Measurements from ENCODE around the gene AK2.
"Not testable (repeated sequence)": the region's sequence is repeated elsewhere in the genome, so short reads cannot be mapped to it uniquely, and the experiment has no call there.

Gene AK2

GRCh38 chr1:33050221-33051076 lies 13.8 kb upstream of the AK2 start:
- DNase-seq = no peak

GRCh38 chr1:33049371-33049770 lies 12.7 kb upstream of the AK2 start:
- DNase-seq = no peak

GRCh38 chr1:33048426-33048825 lies 11.7 kb upstream of the AK2 start:
- no peak for DNase-seq

GRCh38 chr1:33047839-33048305 lies 11.2 kb upstream of the AK2 start:
- no peak for DNase-seq

GRCh38 chr1:33047290-33047689 lies 10.6 kb upstream of the AK2 start:
- DNase-seq = no peak

GRCh38 chr1:33046234-33046633 lies 9.6 kb upstream of the AK2 start:
- DNase-seq = not testable (repeated sequence)

GRCh38 chr1:33045814-33046213 lies 9.1 kb upstream of the AK2 start:
- DNase-seq = no peak

GRCh38 chr1:33045246-33045645 lies 8.6 kb upstream of the AK2 start:
- no peak for DNase-seq

- DNase-seq = no peak
Measured at GRCh38 chr1:33043267-33044092, 6.8 kb upstream of the AK2 start.

- DNase-seq = no peak
Measured at GRCh38 chr1:33042831-33043230, 6.1 kb upstream of the AK2 start.

GRCh38 chr1:33041026-33041425 lies 4.3 kb upstream of the AK2 start:
- DNase-seq = no peak

- DNase-seq = no peak
Measured at GRCh38 chr1:33039840-33040239, 3.2 kb upstream of the AK2 start.

- no peak for DNase-seq
Measured at GRCh38 chr1:33036051-33036525, 595 bp downstream of the AK2 start.

- DNase-seq = no peak
Measured at GRCh38 chr1:33032126-33032869, 4.4 kb downstream of the AK2 start.

GRCh38 chr1:33031506-33031905 lies 5.2 kb downstream of the AK2 start:
- no peak for DNase-seq

GRCh38 chr1:33030575-33030974 lies 6.1 kb downstream of the AK2 start:
- DNase-seq = no peak

GRCh38 chr1:33029921-33030320 lies 6.8 kb downstream of the AK2 start:
- no peak for DNase-seq

GRCh38 chr1:33029209-33029608 lies 7.5 kb downstream of the AK2 start:
- no peak for DNase-seq

GRCh38 chr1:33025761-33026160 lies 10.9 kb downstream of the AK2 start:
- no peak for DNase-seq

- no peak for DNase-seq
Measured at GRCh38 chr1:33025180-33025569, 11.5 kb downstream of the AK2 start.

GRCh38 chr1:33024430-33025179 lies 12.1 kb downstream of the AK2 start:
- not testable (repeated sequence) for DNase-seq

- no peak for DNase-seq
Measured at GRCh38 chr1:33022650-33023200, 14.0 kb downstream of the AK2 start.
